ENCODE measurements around the gene NUDCD3. TPM values are rescaled to one million over a fixed set of nuclear protein-coding genes. Genes with fewer than 3 reads are reported as not detected.

The NUDCD3 gene
- total and polyA plus RNA-seq, 10 donors: 21.7 to 97.9 (median 41.3) TPM

GRCh38 chr7:44477063-44477830, 13.2 kb downstream of the NUDCD3 start:
- Histone ChIP-seq H3K27ac (no peak overlapping the region), H3K9me3 (peaks cover 0 to 3% (median under 1%) of the 10 kb centered on the region in 8 donors), H3K4me3 (no peak overlapping the region), H3K27me3 (replicated peaks in 1 of 7) (no peaks in the 10 kb centered on the region), H3K36me3 (peaks cover 2 to 96% (median 61%) of the 10 kb centered on the region in 6 donors), H3K4me1 (peaks cover 0 to 44% (median 14%) of the 10 kb centered on the region in 6 donors)
- intact Hi-C loops (cut with DNase I; ENCODE audit: low total_unique reads): loop anchor here (5.0 kb wide), 1 partner anchor 235 kb away; no protein-coding TSS in a partner anchor
- DNase-seq: no peak
- TF ChIP-seq POLR2AphosphoS5 (IDR thresholded peaks at IDR 0.05) (peak in 1 of 3 donors; percentile 55), CTCF (IDR thresholded peaks at IDR 0.05 in 8 of 11, conservative IDR thresholded peaks at IDR 0.05 in 3 of 11) (peak; percentile 70 to 91 (median 88)), POLR2A (IDR thresholded peaks at IDR 0.05) (no peak)
- 38 to 53% (median 45%) methylated on average over 6 of the region's 6 CpGs for WGBS, 5 donors

- DNase-seq: no peak
- Histone ChIP-seq H3K4me3 (no peak overlapping the region), H3K9me3 (no peaks in the 10 kb centered on the region), H3K27me3 (replicated peaks in 1 of 7) (no peaks in the 10 kb centered on the region), H3K27ac (no peak overlapping the region), H3K36me3 (peaks cover 0 to 95% (median 56%) of the 10 kb centered on the region in 6 donors), H3K4me1 (peaks cover 0 to 54% (median 14%) of the 10 kb centered on the region in 6 donors)
- WGBS, 5 donors: 76 to 89% (median 82%) methylated on average over 5 of the region's 5 CpGs
- intact Hi-C loops (cut with DNase I; ENCODE audit: low total_unique reads): loop anchor here (5.0 kb wide), 1 partner anchor 234 kb away; no protein-coding TSS in a partner anchor
- no peak for TF ChIP-seq CTCF (IDR thresholded peaks at IDR 0.05 in 8 of 11, conservative IDR thresholded peaks at IDR 0.05 in 3 of 11)
- no peak for TF ChIP-seq POLR2A (IDR thresholded peaks at IDR 0.05)
- no peak for TF ChIP-seq POLR2AphosphoS5 (IDR thresholded peaks at IDR 0.05)
These were observed 14.1 kb downstream of the NUDCD3 start for GRCh38 chr7:44476313-44476712.

GRCh38 chr7:44473295-44473694, 17.2 kb downstream of the NUDCD3 start:
- Histone ChIP-seq H3K9me3 (no peaks in the 10 kb centered on the region), H3K4me1 (peaks cover 0 to 79% (median 32%) of the 10 kb centered on the region in 6 donors), H3K27ac (no peak overlapping the region), H3K27me3 (replicated peaks in 1 of 7) (no peaks in the 10 kb centered on the region), H3K4me3 (no peak overlapping the region), H3K36me3 (peaks cover 0 to 92% (median 44%) of the 10 kb centered on the region in 6 donors)
- intact Hi-C loops (cut with DNase I; ENCODE audit: low total_unique reads): no loop called here
- TF ChIP-seq CTCF (IDR thresholded peaks at IDR 0.05 in 8 of 11, conservative IDR thresholded peaks at IDR 0.05 in 3 of 11) (no peak), POLR2A (IDR thresholded peaks at IDR 0.05) (no peak), POLR2AphosphoS5 (IDR thresholded peaks at IDR 0.05) (no peak)
- DNase-seq: no peak
- 83 to 89% (median 84%) methylated on average over 3 of the region's 3 CpGs for WGBS, 5 donors

GRCh38 chr7:44472843-44473242, 17.6 kb downstream of the NUDCD3 start:
- 59 to 78% (median 70%) methylated on average over 3 of the region's 3 CpGs for WGBS, 5 donors
- peaks cover 0 to 92% (median 46%) of the 10 kb centered on the region in 6 donors for H3K36me3 ChIP-seq
- intact Hi-C loops (cut with DNase I; ENCODE audit: low total_unique reads): no loop called here

More at GRCh38 chr7:44472843-44473242, 17.6 kb downstream of the NUDCD3 start:
- DNase-seq: no peak
- TF ChIP-seq POLR2AphosphoS5 (IDR thresholded peaks at IDR 0.05): no peak
- TF ChIP-seq POLR2A (IDR thresholded peaks at IDR 0.05): no peak
- TF ChIP-seq CTCF (IDR thresholded peaks at IDR 0.05 in 8 of 11, conservative IDR thresholded peaks at IDR 0.05 in 3 of 11): no peak
- H3K4me1 ChIP-seq: peaks cover 0 to 76% (median 32%) of the 10 kb centered on the region in 6 donors
- H3K4me3 ChIP-seq: no peak overlapping the region
- no peak overlapping the region for H3K27ac ChIP-seq
- no peaks in the 10 kb centered on the region for H3K9me3 ChIP-seq
- no peaks in the 10 kb centered on the region for H3K27me3 ChIP-seq (replicated peaks in 1 of 7)
